Measurements from ENCODE around the gene PRR15L.

PRR15L gene

DNA sequence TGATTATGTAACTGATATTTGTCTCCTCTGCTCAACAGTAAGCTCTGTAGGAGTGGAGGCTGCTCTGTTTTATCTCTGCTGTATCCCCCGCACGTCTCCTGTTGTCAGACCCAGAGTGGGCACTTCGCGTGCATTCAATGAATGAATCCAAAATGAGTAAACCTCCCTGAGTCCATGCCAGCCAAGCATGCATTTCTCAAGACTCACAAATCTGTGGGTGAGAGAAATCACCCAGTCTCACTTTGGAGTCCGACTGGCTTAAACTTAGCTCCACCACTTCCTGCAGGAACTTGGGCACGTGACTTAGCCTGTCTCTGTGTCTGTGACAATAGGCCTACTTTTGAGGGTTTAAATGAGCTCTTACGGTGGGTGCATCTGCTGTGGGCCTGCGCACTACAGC, 12.6 kb downstream of the PRR15L start:
- H4K12ac ChIP-seq (ENCODE audit: low read depth, low read length), result no peak overlapping the region
- no peaks in the 10 kb centered on the region for H3K79me2 ChIP-seq (ENCODE audit: control insufficient read depth, insufficient read depth, low read length, poor library complexity)
- H4K8ac ChIP-seq (ENCODE audit: low read depth, low read length), result no peak overlapping the region

DNA sequence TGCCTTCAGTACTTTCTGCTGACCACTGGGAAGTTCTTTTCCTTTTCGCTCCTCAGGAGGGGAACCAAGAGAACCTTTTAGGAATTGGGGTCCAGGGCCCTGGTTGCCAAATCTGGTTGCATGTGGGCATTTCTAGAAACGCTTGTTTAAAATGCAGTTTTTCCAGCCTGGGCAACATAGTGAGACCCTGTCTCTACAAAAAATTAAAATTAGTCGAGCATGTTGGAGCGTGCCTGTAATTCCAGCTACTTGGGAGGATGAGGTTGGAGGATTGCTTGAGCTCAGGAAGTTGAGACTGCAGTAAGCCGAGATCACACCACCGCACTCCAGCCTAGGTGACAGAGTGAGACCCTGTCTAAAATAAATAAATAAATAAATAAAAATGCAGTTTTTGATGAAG, 15.1 kb downstream of the PRR15L start:
- no peak overlapping the region for H3K23ac ChIP-seq (ENCODE audit: low read length)
- DNase-seq, result no peak
- H3K14ac ChIP-seq (ENCODE audit: low read length), result no peak overlapping the region
- H3K4me2 ChIP-seq (ENCODE audit: low read length), result no peak overlapping the region
- no peaks in the 10 kb centered on the region for H3K36me3 ChIP-seq (ENCODE audit: control insufficient read depth in 1 of 2, insufficient read depth in 2 of 2, low read length in 2 of 2)
- WGBS (ENCODE audit: extremely low coverage, insufficient coverage, insufficient read length), result no CpG with 5 or more reads among the region's 6 CpGs
- H3K9ac ChIP-seq (ENCODE audit: low read length), result no peak overlapping the region
- no peak overlapping the region for H2BK120ac ChIP-seq (ENCODE audit: insufficient read depth, low read length, poor library complexity)
- H2AK5ac ChIP-seq (ENCODE audit: low read length), result no peak overlapping the region
- H4K8ac ChIP-seq (ENCODE audit: low read depth, low read length), result no peak overlapping the region
- no peak overlapping the region for H3K18ac ChIP-seq (ENCODE audit: low read length)
- no peak overlapping the region for H2AFZ ChIP-seq (ENCODE audit: insufficient read depth, low read length, poor library complexity)
- H4K91ac ChIP-seq (ENCODE audit: low read depth, low read length), result no peak overlapping the region
- no peak overlapping the region for H3K4ac ChIP-seq (ENCODE audit: low read depth, low read length)
- H3K9me3 ChIP-seq (ENCODE audit: insufficient read depth, low read depth, low read length), result peaks cover 2% of the 10 kb centered on the region
- H4K12ac ChIP-seq (ENCODE audit: low read depth, low read length), result no peak overlapping the region
- peaks cover 0 to 8% of the 10 kb centered on the region in 2 experiments for H3K4me1 ChIP-seq (ENCODE audit: control insufficient read depth in 1 of 2, insufficient read depth in 2 of 2, low read length in 2 of 2)
- H2BK5ac ChIP-seq (ENCODE audit: low read depth, low read length, poor library complexity), result no peak overlapping the region
- peaks cover 3% of the 10 kb centered on the region for H3K79me1 ChIP-seq (ENCODE audit: low read length)
- H2BK12ac ChIP-seq (ENCODE audit: low read length), result no peak overlapping the region
- no peaks in the 10 kb centered on the region for H3K27me3 ChIP-seq (ENCODE audit: insufficient read depth, low read length)
- no peaks in the 10 kb centered on the region for H3K79me2 ChIP-seq (ENCODE audit: control insufficient read depth, insufficient read depth, low read length, poor library complexity)
- no peak overlapping the region for H3K4me3 ChIP-seq (ENCODE audit: low read depth, low read length)
- no peak overlapping the region for H3K27ac ChIP-seq (ENCODE audit: low read depth, low read length)

More for the DNA sequence above, 12.6 kb downstream of the PRR15L start:
- H2AK5ac ChIP-seq (ENCODE audit: low read length), result no peak overlapping the region
- H3K27ac ChIP-seq (ENCODE audit: low read depth, low read length), result no peak overlapping the region
- no peak overlapping the region for H4K91ac ChIP-seq (ENCODE audit: low read depth, low read length)
- peaks cover 0 to 10% of the 10 kb centered on the region in 2 experiments for H3K4me1 ChIP-seq (ENCODE audit: control insufficient read depth in 1 of 2, insufficient read depth in 2 of 2, low read length in 2 of 2)
- H3K9me3 ChIP-seq (ENCODE audit: insufficient read depth, low read depth, low read length), result peaks cover 2% of the 10 kb centered on the region
- DNase-seq, result peak in 1 of 2 donors; percentile 7
- H3K14ac ChIP-seq (ENCODE audit: low read length), result no peak overlapping the region
- H2BK120ac ChIP-seq (ENCODE audit: insufficient read depth, low read length, poor library complexity), result no peak overlapping the region
- no peak overlapping the region for H3K18ac ChIP-seq (ENCODE audit: low read length)
- WGBS (ENCODE audit: extremely low coverage, insufficient coverage, insufficient read length), result no CpG with 5 or more reads among the region's 8 CpGs
- no peak overlapping the region for H3K9ac ChIP-seq (ENCODE audit: low read length)
- no peak overlapping the region for H3K23ac ChIP-seq (ENCODE audit: low read length)
- H3K79me1 ChIP-seq (ENCODE audit: low read length), result peaks cover 3% of the 10 kb centered on the region
- no peaks in the 10 kb centered on the region for H3K27me3 ChIP-seq (ENCODE audit: insufficient read depth, low read length)
- no peak overlapping the region for H2BK12ac ChIP-seq (ENCODE audit: low read length)
- H2BK5ac ChIP-seq (ENCODE audit: low read depth, low read length, poor library complexity), result no peak overlapping the region
- H3K4ac ChIP-seq (ENCODE audit: low read depth, low read length), result no peak overlapping the region
- no peak overlapping the region for H3K4me3 ChIP-seq (ENCODE audit: low read depth, low read length)
- H3K36me3 ChIP-seq (ENCODE audit: control insufficient read depth in 1 of 2, insufficient read depth in 2 of 2, low read length in 2 of 2), result no peaks in the 10 kb centered on the region
- H3K4me2 ChIP-seq (ENCODE audit: low read length), result no peak overlapping the region
- no peak overlapping the region for H2AFZ ChIP-seq (ENCODE audit: insufficient read depth, low read length, poor library complexity)

GRCh38 chr17:47942096-47942510, 15.6 kb downstream of the PRR15L start:
- no peaks in the 10 kb centered on the region for H3K27me3 ChIP-seq (ENCODE audit: insufficient read depth, low read length)
- no peak overlapping the region for H3K18ac ChIP-seq (ENCODE audit: low read length)
- H2BK120ac ChIP-seq (ENCODE audit: insufficient read depth, low read length, poor library complexity), result no peak overlapping the region
- no peak overlapping the region for H3K14ac ChIP-seq (ENCODE audit: low read length)
- no peak overlapping the region for H3K4ac ChIP-seq (ENCODE audit: low read depth, low read length)
- peak overlapping the region; percentile 60 for H3K4me2 ChIP-seq (ENCODE audit: low read length)
- no peak overlapping the region for H4K91ac ChIP-seq (ENCODE audit: low read depth, low read length)
- no CpG with 5 or more reads among the region's 5 CpGs for WGBS (ENCODE audit: extremely low coverage, insufficient coverage, insufficient read length)
- no peak for DNase-seq
- no peak overlapping the region for H3K27ac ChIP-seq (ENCODE audit: low read depth, low read length)
- no peak overlapping the region for H3K23ac ChIP-seq (ENCODE audit: low read length)
- H4K12ac ChIP-seq (ENCODE audit: low read depth, low read length), result no peak overlapping the region
- peaks cover 0 to 8% of the 10 kb centered on the region in 2 experiments for H3K4me1 ChIP-seq (ENCODE audit: control insufficient read depth in 1 of 2, insufficient read depth in 2 of 2, low read length in 2 of 2)
- no peak overlapping the region for H2BK12ac ChIP-seq (ENCODE audit: low read length)
- no peak overlapping the region for H4K8ac ChIP-seq (ENCODE audit: low read depth, low read length)
- H3K79me1 ChIP-seq (ENCODE audit: low read length), result peaks cover 3% of the 10 kb centered on the region
- no peak overlapping the region for H2AFZ ChIP-seq (ENCODE audit: insufficient read depth, low read length, poor library complexity)
- H3K36me3 ChIP-seq (ENCODE audit: control insufficient read depth in 1 of 2, insufficient read depth in 2 of 2, low read length in 2 of 2), result no peaks in the 10 kb centered on the region
- no peak overlapping the region for H2AK5ac ChIP-seq (ENCODE audit: low read length)
- H3K9ac ChIP-seq (ENCODE audit: low read length), result no peak overlapping the region
- no peak overlapping the region for H3K4me3 ChIP-seq (ENCODE audit: low read depth, low read length)
- no peaks in the 10 kb centered on the region for H3K79me2 ChIP-seq (ENCODE audit: control insufficient read depth, insufficient read depth, low read length, poor library complexity)
- peaks cover 2% of the 10 kb centered on the region for H3K9me3 ChIP-seq (ENCODE audit: insufficient read depth, low read depth, low read length)
- no peak overlapping the region for H2BK5ac ChIP-seq (ENCODE audit: low read depth, low read length, poor library complexity)

DNA sequence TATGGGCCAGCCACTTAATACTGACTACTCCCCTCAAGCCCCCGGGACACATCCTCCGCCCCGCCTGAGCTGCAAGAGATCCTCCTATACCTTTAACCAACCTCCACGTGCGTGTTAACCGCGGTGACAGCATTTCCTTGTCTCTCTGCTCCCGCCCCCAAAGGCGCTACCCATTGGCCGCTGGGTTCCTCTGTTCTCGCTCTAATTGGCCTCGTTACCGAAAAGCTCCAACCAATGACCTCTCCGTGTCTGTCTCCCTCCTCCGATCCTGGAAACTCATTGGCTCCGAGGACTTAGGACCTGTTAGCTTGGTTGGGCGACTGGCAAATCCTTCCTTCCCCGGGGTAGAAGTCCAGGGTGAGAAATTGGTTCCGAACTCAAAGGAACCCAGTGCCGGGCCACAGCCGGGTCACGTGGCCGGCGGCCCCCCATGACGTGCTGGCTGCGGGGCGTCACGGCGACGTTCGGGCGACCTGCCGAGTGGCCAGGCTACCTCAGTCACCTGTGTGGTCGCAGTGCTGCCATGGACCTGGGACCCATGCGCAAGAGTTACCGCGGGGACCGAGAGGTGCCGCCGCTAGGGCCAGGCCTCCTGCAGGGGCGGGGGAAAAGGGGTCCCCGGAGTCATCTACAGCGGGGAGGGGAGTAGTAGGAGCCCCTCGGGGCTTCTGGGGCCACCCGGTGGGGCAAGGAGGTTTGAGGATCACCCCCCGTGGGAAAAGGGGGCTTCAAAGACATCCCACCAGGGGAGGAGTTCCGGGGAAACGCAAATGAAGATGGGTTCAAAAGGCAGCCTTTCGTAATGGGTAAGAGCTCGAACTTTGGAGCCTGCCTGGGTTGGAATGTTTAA, 16.2 kb downstream of the PRR15L start, which contains the start of gene PNPO:
TSS of gene PNPO (plus strand) at position 326 of the 850 bp plus-strand sequence. CDS start at position 431, 105 bp downstream.
- Histone ChIP-seq H3K27me3 (ENCODE audit: insufficient read depth, low read length) (no peaks in the 10 kb centered on the region), H4K12ac (ENCODE audit: low read depth, low read length) (peak within 1 kb of the TSS; percentile 27), H3K4me1 (ENCODE audit: control insufficient read depth in 1 of 2, insufficient read depth in 2 of 2, low read length in 2 of 2) (peaks cover 0 to 8% of the 10 kb centered on the region in 2 experiments), H2AFZ (ENCODE audit: insufficient read depth, low read length, poor library complexity) (peak within 1 kb of the TSS; percentile 78), H2BK5ac (ENCODE audit: low read depth, low read length, poor library complexity) (no peak within 1 kb of the TSS), H2BK12ac (ENCODE audit: low read length) (no peak within 1 kb of the TSS), H3K27ac (ENCODE audit: low read depth, low read length) (no peak within 1 kb of the TSS), H3K4ac (ENCODE audit: low read depth, low read length) (no peak within 1 kb of the TSS), H3K79me1 (ENCODE audit: low read length) (peaks cover 3% of the 10 kb centered on the region), H3K4me2 (ENCODE audit: low read length) (peak within 1 kb of the TSS; percentile 60), H3K9me3 (ENCODE audit: insufficient read depth, low read depth, low read length) (peaks cover 3% of the 10 kb centered on the region), H2BK120ac (ENCODE audit: insufficient read depth, low read length, poor library complexity) (no peak within 1 kb of the TSS), H2AK5ac (ENCODE audit: low read length) (peak within 1 kb of the TSS; percentile 44), H3K36me3 (ENCODE audit: control insufficient read depth in 1 of 2, insufficient read depth in 2 of 2, low read length in 2 of 2) (no peaks in the 10 kb centered on the region), H3K18ac (ENCODE audit: low read length) (peak within 1 kb of the TSS; percentile 62), H4K8ac (ENCODE audit: low read depth, low read length) (peak within 1 kb of the TSS; percentile 84), H3K9ac (ENCODE audit: low read length) (no peak within 1 kb of the TSS), H3K14ac (ENCODE audit: low read length) (no peak within 1 kb of the TSS), H3K23ac (ENCODE audit: low read length) (no peak within 1 kb of the TSS), H3K79me2 (ENCODE audit: control insufficient read depth, insufficient read depth, low read length, poor library complexity) (no peaks in the 10 kb centered on the region), H3K4me3 (ENCODE audit: low read depth, low read length) (peak within 1 kb of the TSS; percentile 69), H4K91ac (ENCODE audit: low read depth, low read length) (peak within 1 kb of the TSS; percentile 52)
- WGBS (ENCODE audit: extremely low coverage, insufficient coverage, insufficient read length), result no CpG with 5 or more reads among the region's 50 CpGs
- DNase-seq, result peak; percentile 94 to 98

All from trophoblast cell (in vitro differentiated cells and primary cell).